MCF 10A (cell line): ENCODE results near the gene CSNK2A2. TPM values are rescaled to one million over a fixed set of nuclear protein-coding genes. Genes with fewer than 3 reads are reported as not detected.

Experiments used
- BruUV-seq: library from RNA; stranded (reverse); fragments of 400-500 nt; replicated peaks from 2 replicates; lab custom pipeline; 2021; lab: Mats Ljungman, UMichigan
- CTCF ChIA-PET: fragments of 300-600 bp; sonication (Branson Sonifier 250); formaldehyde crosslinking; extraction: SDS; loops from one replicate; lab custom pipeline; 2021; ENCODE audit warnings: antibody characterized with exemption, inconsistent platforms; lab: Yijun Ruan, JAX
- POLR2A ChIA-PET: fragments of 300-600, 350-650 bp; sonication (Branson Sonifier 250); formaldehyde crosslinking; extraction: SDS; loops from one replicate; lab custom pipeline; 2020; ENCODE audit warnings: antibody characterized with exemption, inconsistent platforms; lab: Yijun Ruan, JAX
- DNase-seq: peaks from one replicate; pipeline ENCODE4 v3.0.0-alpha.2; 2018; ENCODE audit not compliant: unreplicated experiment
- H3K27ac Mint-ChIP-seq: one replicate; pipeline ENCODE4 v1.8.0; 2022; ENCODE audit warnings: mild to moderate bottlenecking, low read depth, mixed read lengths; ENCODE audit not compliant: unreplicated experiment
- H3K27me3 Mint-ChIP-seq: one replicate; pipeline ENCODE4 v1.8.0; 2022; ENCODE audit warnings: mixed read lengths; ENCODE audit not compliant: insufficient read depth, unreplicated experiment
- H3K36me3 Mint-ChIP-seq: one replicate; pipeline ENCODE4 v1.8.0; 2022; ENCODE audit warnings: mild to moderate bottlenecking, moderate library complexity, mixed read lengths; ENCODE audit not compliant: insufficient read depth, unreplicated experiment
- H3K4me1 Mint-ChIP-seq: one replicate; pipeline ENCODE4 v1.8.0; 2022; ENCODE audit warnings: mixed read lengths; ENCODE audit not compliant: insufficient read depth, unreplicated experiment
- H3K4me3 Mint-ChIP-seq: one replicate; pipeline ENCODE4 v1.8.0; 2022; ENCODE audit warnings: mild to moderate bottlenecking, moderate library complexity, mixed read lengths; ENCODE audit not compliant: unreplicated experiment
- H3K9me3 Mint-ChIP-seq: one replicate; pipeline ENCODE4 v1.8.0; 2022; ENCODE audit warnings: mixed read lengths; ENCODE audit not compliant: unreplicated experiment
- intact Hi-C: fragments of 100-400 bp; cut with micrococcal nuclease; formaldehyde crosslinking; loops from 2 replicates; pipeline ENCODE4 v1.14.1; 2022
- total RNA-seq: library from RNA; stranded (reverse); gene quantifications from 2 replicates; pipeline ENCODE4 v1.2.3, GENCODE V29; 2022
- TF ChIP-seq, protein P1 (sequence below): fragments of 200-600 bp; IDR thresholded peaks from one replicate; pipeline ENCODE4 v1.8.0; 2022; ENCODE audit warnings: antibody characterized with exemption, mild to moderate bottlenecking; ENCODE audit not compliant: unreplicated experiment

CSNK2A2 gene
- total RNA-seq, 1 experiment from 2014 or later = 97.2 TPM

DNA sequence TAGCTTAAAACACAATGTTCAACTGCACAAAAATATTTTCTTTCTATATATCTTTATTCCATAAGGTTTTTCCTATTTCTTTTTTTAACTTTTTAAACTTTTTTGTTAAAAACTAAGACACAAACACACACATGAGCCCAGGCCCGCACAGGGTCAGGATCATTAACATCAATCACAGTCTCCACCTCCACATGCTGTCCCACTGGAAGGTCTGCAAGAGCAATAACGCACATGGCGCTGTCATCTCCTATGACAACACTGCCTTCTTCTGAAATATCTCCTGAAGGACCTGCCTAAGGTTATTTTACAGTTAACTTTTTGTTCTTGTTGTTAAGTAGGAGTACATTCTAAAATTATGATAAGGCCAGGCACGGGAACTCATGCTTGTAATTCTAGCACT, 72.9 kb downstream of the CSNK2A2 start:
- Mint-ChIP-seq H3K27me3 (no peaks in the 10 kb centered on the region), H3K4me1 (peaks cover 37% of the 10 kb centered on the region), H3K27ac (peak overlapping the region; percentile 19), H3K4me3 (no peak overlapping the region), H3K9me3 (no peaks in the 10 kb centered on the region), H3K36me3 (peaks cover 7% of the 10 kb centered on the region)
- intact Hi-C loops = loop anchor here (5.0 to 10.0 kb wide), 2 partner anchors 228 to 530 kb away; no protein-coding TSS in a partner anchor
- no peak for DNase-seq
- TF ChIP-seq, protein P1, sequence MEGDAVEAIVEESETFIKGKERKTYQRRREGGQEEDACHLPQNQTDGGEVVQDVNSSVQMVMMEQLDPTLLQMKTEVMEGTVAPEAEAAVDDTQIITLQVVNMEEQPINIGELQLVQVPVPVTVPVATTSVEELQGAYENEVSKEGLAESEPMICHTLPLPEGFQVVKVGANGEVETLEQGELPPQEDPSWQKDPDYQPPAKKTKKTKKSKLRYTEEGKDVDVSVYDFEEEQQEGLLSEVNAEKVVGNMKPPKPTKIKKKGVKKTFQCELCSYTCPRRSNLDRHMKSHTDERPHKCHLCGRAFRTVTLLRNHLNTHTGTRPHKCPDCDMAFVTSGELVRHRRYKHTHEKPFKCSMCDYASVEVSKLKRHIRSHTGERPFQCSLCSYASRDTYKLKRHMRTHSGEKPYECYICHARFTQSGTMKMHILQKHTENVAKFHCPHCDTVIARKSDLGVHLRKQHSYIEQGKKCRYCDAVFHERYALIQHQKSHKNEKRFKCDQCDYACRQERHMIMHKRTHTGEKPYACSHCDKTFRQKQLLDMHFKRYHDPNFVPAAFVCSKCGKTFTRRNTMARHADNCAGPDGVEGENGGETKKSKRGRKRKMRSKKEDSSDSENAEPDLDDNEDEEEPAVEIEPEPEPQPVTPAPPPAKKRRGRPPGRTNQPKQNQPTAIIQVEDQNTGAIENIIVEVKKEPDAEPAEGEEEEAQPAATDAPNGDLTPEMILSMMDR = no peak
- ChIA-PET POLR2A (interaction anchor here (6.8 kb wide), 1 partner anchor 101 kb away, joined by 68 read pairs; the partner anchor contains the start of gene MMP15), CTCF (interaction anchor here (2.4 to 5.7 kb wide), 2 partner anchors 98 to 102 kb away, joined by 9 to 52 read pairs; no protein-coding TSS in a partner anchor)
- BruUV-seq = no TSS peak

- no peak overlapping the region for H3K4me3 Mint-ChIP-seq
- DNase-seq = no peak
- no TSS peak for BruUV-seq
- peaks cover 7% of the 10 kb centered on the region for H3K36me3 Mint-ChIP-seq
- peaks cover 37% of the 10 kb centered on the region for H3K4me1 Mint-ChIP-seq
- TF ChIP-seq, protein P1 = no peak
- H3K27ac Mint-ChIP-seq = no peak overlapping the region
- intact Hi-C loops = loop anchor here (10.0 kb wide), 1 partner anchor 530 kb away; no protein-coding TSS in a partner anchor
- ChIA-PET POLR2A (interaction anchor here (6.8 kb wide), 1 partner anchor 101 kb away, joined by 68 read pairs; the partner anchor contains the start of gene MMP15), CTCF (no interaction called here)
- no peaks in the 10 kb centered on the region for H3K9me3 Mint-ChIP-seq
- H3K27me3 Mint-ChIP-seq = no peaks in the 10 kb centered on the region
Observed at GRCh38 chr16:58124601-58124915, 73.3 kb downstream of the CSNK2A2 start.

DNA sequence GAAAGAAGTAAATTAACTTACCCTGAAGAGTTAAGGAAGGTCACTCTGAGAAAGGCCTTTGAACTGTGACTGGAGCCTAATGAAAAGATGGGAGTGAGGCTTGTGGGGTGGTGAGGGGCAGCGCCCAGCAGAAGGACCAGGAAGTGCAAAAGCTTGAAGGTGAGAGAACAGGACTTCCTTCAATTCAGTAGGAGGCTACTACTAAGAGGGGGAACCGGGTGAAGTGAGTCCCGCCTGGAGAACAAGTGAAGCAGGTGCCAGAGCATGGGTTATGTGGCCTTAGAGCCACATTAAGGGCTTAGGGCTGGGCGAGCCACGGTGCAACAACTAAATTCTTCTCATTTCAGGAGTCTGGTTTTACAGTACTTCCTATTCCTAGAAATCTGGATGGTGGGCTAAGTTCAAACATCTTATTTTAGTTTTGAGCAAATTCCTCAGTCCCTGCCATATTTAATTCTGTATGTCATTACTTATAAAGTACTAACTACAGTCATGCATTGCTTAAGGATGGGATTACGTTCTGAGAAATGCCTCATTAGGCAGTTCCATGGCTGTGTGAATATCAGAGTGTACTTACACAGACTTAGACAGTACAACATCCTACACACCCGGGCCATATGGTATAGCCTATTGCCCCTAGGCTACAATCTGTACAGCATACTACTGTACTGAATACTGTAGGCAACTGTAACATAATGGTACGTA, 73.9 kb downstream of the CSNK2A2 start:
- Mint-ChIP-seq H3K4me3 (no peak overlapping the region), H3K27me3 (no peaks in the 10 kb centered on the region), H3K4me1 (peaks cover 37% of the 10 kb centered on the region), H3K9me3 (no peaks in the 10 kb centered on the region), H3K27ac (peak overlapping the region; percentile 11), H3K36me3 (peaks cover 7% of the 10 kb centered on the region)
- ChIA-PET CTCF (interaction anchor here (0.6 to 3.2 kb wide), 5 partner anchors 23 to 224 kb away, joined by 3 to 16 read pairs (median 4); no protein-coding TSS in a partner anchor), POLR2A (interaction anchor here (0.6 to 6.8 kb wide), 2 partner anchors 51 to 100 kb away, joined by 3 to 68 read pairs; partner anchors contain the start of gene MMP15)
- intact Hi-C loops = loop anchor here (10.0 kb wide), 1 partner anchor 531 kb away; no protein-coding TSS in a partner anchor
- no TSS peak for BruUV-seq
- TF ChIP-seq, protein P1 = no peak
- no peak for DNase-seq

GRCh38 chr16:58121132-58121531, 76.8 kb downstream of the CSNK2A2 start:
- ChIA-PET POLR2A (interaction anchor here (0.6 to 3.0 kb wide), 10 partner anchors 9 to 567 kb away, joined by 3 to 19 read pairs (median 4); partner anchors contain the start of genes CFAP20 and MMP15), CTCF (interaction anchor here (0.6 to 3.2 kb wide), 19 partner anchors 8 to 254 kb away, joined by 3 to 40 read pairs (median 4); partner anchors contain the start of genes CFAP20 and MMP15)
- peak overlapping the region; percentile 60 for H3K4me3 Mint-ChIP-seq
- peaks cover 20% of the 10 kb centered on the region for H3K4me1 Mint-ChIP-seq
- no TSS peak for BruUV-seq
- TF ChIP-seq, protein P1 = no peak
- H3K27me3 Mint-ChIP-seq = no peaks in the 10 kb centered on the region
- DNase-seq = peak; percentile 40
- intact Hi-C loops = loop anchor here (10.0 kb wide), 1 partner anchor 534 kb away; no protein-coding TSS in a partner anchor
- H3K27ac Mint-ChIP-seq = peak overlapping the region; percentile 90
- peaks cover 17% of the 10 kb centered on the region for H3K36me3 Mint-ChIP-seq
- H3K9me3 Mint-ChIP-seq = no peaks in the 10 kb centered on the region
